ENCODE results near the gene HOOK2.

Gene HOOK2

GRCh38 chr19:12777217-12778016 is 2.1 kb upstream of the HOOK2 start (continued):
- TF ChIP-seq FEZF1 (tag by site-specific recombination; IDR thresholded peaks at IDR 0.05) = no peak
- TF ChIP-seq ZNF354C (tag by site-specific recombination; IDR thresholded peaks at IDR 0.05; ENCODE audit: borderline replicate concordance, low read depth) = no peak
- peak; percentile 81 for TF ChIP-seq CTCF (tag by site-specific recombination; IDR thresholded peaks at IDR 0.05)
- TF ChIP-seq ZNF654 (tag by site-specific recombination; IDR thresholded peaks at IDR 0.05; ENCODE audit: low read depth) = peak; percentile 54
- TF ChIP-seq ZNF202 (tag by site-specific recombination; IDR thresholded peaks at IDR 0.05; ENCODE audit: borderline replicate concordance) = no peak
- TF ChIP-seq TRIM28 (IDR thresholded peaks at IDR 0.05; ENCODE audit: borderline replicate concordance, low read length) = no peak
- no peak for TF ChIP-seq ZNF169 (tag by site-specific recombination; IDR thresholded peaks at IDR 0.05)
- peak; percentile 47; the same call in 1 of the 2 replicates for TF ChIP-seq ZEB2 (tag by site-specific recombination; IDR thresholded peaks at IDR 0.05)
- no peak; the same call in 1 of the 2 replicates for TF ChIP-seq KLF1 (tag by site-specific recombination; IDR thresholded peaks at IDR 0.05)
- no peak for TF ChIP-seq ZNF10 (tag by site-specific recombination; IDR thresholded peaks at IDR 0.05)
- peak; percentile 92 for TF ChIP-seq ZSCAN30 (tag by site-specific recombination; IDR thresholded peaks at IDR 0.05)
- TF ChIP-seq HOXC10 (CRISPR knock-in tag; IDR thresholded peaks at IDR 0.05) = no peak
- TF ChIP-seq TCF7L2 (IDR thresholded peaks at IDR 0.05; ENCODE audit: borderline replicate concordance, low read depth, low read length) = no peak
- TF ChIP-seq YY2 (tag by site-specific recombination; IDR thresholded peaks at IDR 0.05) = no peak
- no peak for TF ChIP-seq ZNF610 (tag by site-specific recombination; IDR thresholded peaks at IDR 0.05; ENCODE audit: borderline replicate concordance)
- TF ChIP-seq ZNF48 (tag by site-specific recombination; IDR thresholded peaks at IDR 0.05) = no peak
- no peak for TF ChIP-seq ZNF600 (tag by site-specific recombination; IDR thresholded peaks at IDR 0.05)
- TF ChIP-seq ZNF707 (tag by site-specific recombination; IDR thresholded peaks at IDR 0.05) = no peak
- TF ChIP-seq ZNF404 (tag by site-specific recombination; IDR thresholded peaks at IDR 0.05) = no peak
- no peak for TF ChIP-seq ZNF529 (tag by site-specific recombination; IDR thresholded peaks at IDR 0.05; ENCODE audit: insufficient replicate concordance)
- TF ChIP-seq ZNF701 (tag by site-specific recombination; IDR thresholded peaks at IDR 0.05) = no peak
- TF ChIP-seq MEIS1 (CRISPR knock-in tag; IDR thresholded peaks at IDR 0.05; ENCODE audit: borderline replicate concordance) = no peak
- TF ChIP-seq PBX3 (CRISPR knock-in tag; IDR thresholded peaks at IDR 0.05) = no peak
- no peak for TF ChIP-seq ZNF112 (tag by site-specific recombination; IDR thresholded peaks at IDR 0.05)
- no peak for TF ChIP-seq GLI4 (tag by site-specific recombination; IDR thresholded peaks at IDR 0.05)
- TF ChIP-seq ZFP3 (tag by site-specific recombination; IDR thresholded peaks at IDR 0.05; ENCODE audit: low read depth) = no peak
- no peak for TF ChIP-seq KLF7 (tag by site-specific recombination; IDR thresholded peaks at IDR 0.05; ENCODE audit: borderline replicate concordance)
- no peak for TF ChIP-seq ZNF768 (tag by site-specific recombination; IDR thresholded peaks at IDR 0.05)
- TF ChIP-seq ZNF26 (tag by site-specific recombination; IDR thresholded peaks at IDR 0.05) = no peak
- no peak for TF ChIP-seq ZNF23 (tag by site-specific recombination; IDR thresholded peaks at IDR 0.05; ENCODE audit: borderline replicate concordance)
- no peak for TF ChIP-seq ZNF664 (tag by site-specific recombination; IDR thresholded peaks at IDR 0.05)
- TF ChIP-seq ZSCAN5A (tag by site-specific recombination; IDR thresholded peaks at IDR 0.05) = no peak
- peak; percentile 75 for TF ChIP-seq ZNF335 (tag by site-specific recombination; conservative IDR thresholded peaks at IDR 0.05)
- TF ChIP-seq ZNF19 (tag by site-specific recombination; IDR thresholded peaks at IDR 0.05; ENCODE audit: low read depth) = no peak
- TF ChIP-seq ZBTB17 (tag by site-specific recombination; IDR thresholded peaks at IDR 0.05) = peak; percentile 38

Data from HEK293 (cell line).